Neural crest cell (in vitro differentiated cells): ENCODE data around the gene HNRNPM. TPM values are rescaled to one million over a fixed set of nuclear protein-coding genes. Genes with fewer than 3 reads are reported as not detected.

Experiments used
- DNase-seq: peaks from one replicate; pipeline ENCODE4 v3.0.0; 2021; ENCODE audit warnings: low read depth, mixed read lengths, low spot score
- H3K27ac Mint-ChIP-seq: one replicate; pipeline ENCODE4 v1.8.0; 2021; ENCODE audit warnings: mild to moderate bottlenecking, mixed read lengths; ENCODE audit not compliant: unreplicated experiment
- H3K27me3 Mint-ChIP-seq: 2 replicates; pipeline ENCODE4 v1.8.0; 2021; ENCODE audit warnings: low read depth, mild to moderate bottlenecking, mixed read lengths
- H3K36me3 Mint-ChIP-seq: 2 replicates; pipeline ENCODE4 v1.8.0; 2021; ENCODE audit warnings: low read depth, mild to moderate bottlenecking, mixed read lengths
- H3K4me1 Mint-ChIP-seq: 2 replicates; pipeline ENCODE4 v1.8.0; 2021; ENCODE audit warnings: mixed read lengths
- H3K4me3 Mint-ChIP-seq: one replicate; pipeline ENCODE4 v1.8.0; 2021; ENCODE audit warnings: mild to moderate bottlenecking, mixed read lengths
- H3K9me3 Mint-ChIP-seq: 2 replicates; pipeline ENCODE4 v1.8.0; 2021; ENCODE audit warnings: mixed read lengths
- long read RNA-seq: library from polyadenylated mRNA; unstranded; transcript quantifications from one replicate; pipeline ENCODE4 v2.0.0, GENCODE V29; 2020
- total RNA-seq: library from RNA; stranded (reverse); gene quantifications from 2 replicates; pipeline ENCODE4 v1.2.1, GENCODE V29; 2021
- TF ChIP-seq, protein P1 (sequence below): fragments of 200-600 bp; sonication (generic); conservative IDR thresholded peaks from 2 replicates; pipeline ENCODE4 v1.5.0; 2021; ENCODE audit warnings: antibody characterized with exemption, mild to moderate bottlenecking

HNRNPM gene, protein sequence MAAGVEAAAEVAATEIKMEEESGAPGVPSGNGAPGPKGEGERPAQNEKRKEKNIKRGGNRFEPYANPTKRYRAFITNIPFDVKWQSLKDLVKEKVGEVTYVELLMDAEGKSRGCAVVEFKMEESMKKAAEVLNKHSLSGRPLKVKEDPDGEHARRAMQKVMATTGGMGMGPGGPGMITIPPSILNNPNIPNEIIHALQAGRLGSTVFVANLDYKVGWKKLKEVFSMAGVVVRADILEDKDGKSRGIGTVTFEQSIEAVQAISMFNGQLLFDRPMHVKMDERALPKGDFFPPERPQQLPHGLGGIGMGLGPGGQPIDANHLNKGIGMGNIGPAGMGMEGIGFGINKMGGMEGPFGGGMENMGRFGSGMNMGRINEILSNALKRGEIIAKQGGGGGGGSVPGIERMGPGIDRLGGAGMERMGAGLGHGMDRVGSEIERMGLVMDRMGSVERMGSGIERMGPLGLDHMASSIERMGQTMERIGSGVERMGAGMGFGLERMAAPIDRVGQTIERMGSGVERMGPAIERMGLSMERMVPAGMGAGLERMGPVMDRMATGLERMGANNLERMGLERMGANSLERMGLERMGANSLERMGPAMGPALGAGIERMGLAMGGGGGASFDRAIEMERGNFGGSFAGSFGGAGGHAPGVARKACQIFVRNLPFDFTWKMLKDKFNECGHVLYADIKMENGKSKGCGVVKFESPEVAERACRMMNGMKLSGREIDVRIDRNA
- total RNA-seq = 493 and 498 TPM in 2 replicates
- long read RNA-seq, partial matches to known transcripts = 83 of 520 reads
- long read RNA-seq, other reads (novel, unspliced or antisense) = 434 of 520 reads

DNA sequence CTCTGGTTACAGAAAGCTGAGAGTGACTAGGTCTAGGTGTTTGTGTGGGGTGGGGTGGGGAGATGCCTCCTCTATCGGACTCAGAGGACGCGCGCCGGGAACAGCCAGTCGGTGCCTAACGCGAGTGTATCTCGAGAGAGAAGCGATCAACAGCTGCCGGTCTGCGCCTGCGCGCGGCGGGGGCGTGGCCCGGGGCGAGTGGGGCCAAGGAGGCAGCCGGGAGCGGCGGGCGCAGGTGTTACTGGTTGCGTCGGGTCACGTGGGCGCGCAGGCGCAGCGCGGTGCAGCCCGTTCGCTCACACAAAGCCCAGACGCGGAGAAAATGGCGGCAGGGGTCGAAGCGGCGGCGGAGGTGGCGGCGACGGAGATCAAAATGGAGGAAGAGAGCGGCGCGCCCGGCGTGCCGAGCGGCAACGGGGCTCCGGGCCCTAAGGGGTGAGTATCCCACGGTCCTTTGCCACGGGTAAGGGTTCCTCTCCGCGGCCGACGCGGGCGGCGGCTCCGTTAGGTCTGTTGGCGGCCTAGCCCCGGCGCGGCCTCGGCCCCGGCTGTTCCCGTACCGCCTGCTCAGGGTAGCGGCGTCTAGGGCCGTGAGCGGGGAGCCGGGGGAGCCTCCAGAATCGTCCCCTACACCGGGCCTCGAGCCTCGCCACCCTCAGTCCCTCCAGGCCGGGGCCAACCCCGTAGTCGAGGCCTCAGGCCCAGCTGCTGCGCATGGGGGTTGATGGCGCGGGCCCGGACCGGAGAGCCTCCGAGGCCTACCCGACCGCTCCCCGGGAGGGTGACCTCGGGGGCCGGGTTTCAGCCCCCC lies at the start of gene HNRNPM:
HNRNPM (plus strand) TSS at position 299 of the 811 bp plus-strand sequence; CDS start at position 323, 24 bp downstream.
- peak; percentile 100 for DNase-seq
- Mint-ChIP-seq H3K4me1 (peaks cover 45% of the 10 kb centered on the region), H3K9me3 (no peaks in the 10 kb centered on the region), H3K27ac (peak within 1 kb of the TSS; percentile 100), H3K4me3 (peak within 1 kb of the TSS; percentile 96), H3K36me3 (peaks cover 11% of the 10 kb centered on the region), H3K27me3 (no peaks in the 10 kb centered on the region)
- TF ChIP-seq, protein P1, sequence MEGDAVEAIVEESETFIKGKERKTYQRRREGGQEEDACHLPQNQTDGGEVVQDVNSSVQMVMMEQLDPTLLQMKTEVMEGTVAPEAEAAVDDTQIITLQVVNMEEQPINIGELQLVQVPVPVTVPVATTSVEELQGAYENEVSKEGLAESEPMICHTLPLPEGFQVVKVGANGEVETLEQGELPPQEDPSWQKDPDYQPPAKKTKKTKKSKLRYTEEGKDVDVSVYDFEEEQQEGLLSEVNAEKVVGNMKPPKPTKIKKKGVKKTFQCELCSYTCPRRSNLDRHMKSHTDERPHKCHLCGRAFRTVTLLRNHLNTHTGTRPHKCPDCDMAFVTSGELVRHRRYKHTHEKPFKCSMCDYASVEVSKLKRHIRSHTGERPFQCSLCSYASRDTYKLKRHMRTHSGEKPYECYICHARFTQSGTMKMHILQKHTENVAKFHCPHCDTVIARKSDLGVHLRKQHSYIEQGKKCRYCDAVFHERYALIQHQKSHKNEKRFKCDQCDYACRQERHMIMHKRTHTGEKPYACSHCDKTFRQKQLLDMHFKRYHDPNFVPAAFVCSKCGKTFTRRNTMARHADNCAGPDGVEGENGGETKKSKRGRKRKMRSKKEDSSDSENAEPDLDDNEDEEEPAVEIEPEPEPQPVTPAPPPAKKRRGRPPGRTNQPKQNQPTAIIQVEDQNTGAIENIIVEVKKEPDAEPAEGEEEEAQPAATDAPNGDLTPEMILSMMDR = no peak

DNA sequence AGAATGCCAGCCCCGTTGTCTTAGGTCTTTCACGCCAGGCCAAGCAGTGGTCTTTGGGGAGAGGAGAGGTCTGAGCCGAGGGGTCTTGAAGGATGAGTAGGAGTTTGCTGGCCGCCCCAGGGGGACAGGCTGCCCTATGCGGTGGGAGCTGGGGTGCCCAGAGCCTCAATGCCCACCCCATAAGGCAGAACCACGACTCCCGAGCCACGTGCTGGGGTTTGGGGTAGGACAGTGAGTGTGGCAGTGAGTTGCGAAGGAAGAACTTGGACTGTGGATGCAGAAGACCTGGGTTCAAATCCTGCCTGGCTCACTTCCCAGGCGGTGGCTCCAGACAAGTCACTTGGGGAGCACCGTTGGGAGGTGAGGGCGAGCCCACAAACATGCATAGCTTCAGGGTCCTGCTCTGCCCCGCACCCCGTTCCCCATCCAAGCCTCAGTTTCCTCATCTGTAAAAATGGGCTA lies 49.1 kb upstream of the HNRNPM start:
- TF ChIP-seq, protein P1 = no peak
- Mint-ChIP-seq H3K4me1 (peaks cover 27% of the 10 kb centered on the region), H3K9me3 (no peaks in the 10 kb centered on the region), H3K27me3 (no peaks in the 10 kb centered on the region), H3K4me3 (peak overlapping the region; percentile 31), H3K27ac (no peak overlapping the region), H3K36me3 (no peaks in the 10 kb centered on the region)
- no peak for DNase-seq

DNA sequence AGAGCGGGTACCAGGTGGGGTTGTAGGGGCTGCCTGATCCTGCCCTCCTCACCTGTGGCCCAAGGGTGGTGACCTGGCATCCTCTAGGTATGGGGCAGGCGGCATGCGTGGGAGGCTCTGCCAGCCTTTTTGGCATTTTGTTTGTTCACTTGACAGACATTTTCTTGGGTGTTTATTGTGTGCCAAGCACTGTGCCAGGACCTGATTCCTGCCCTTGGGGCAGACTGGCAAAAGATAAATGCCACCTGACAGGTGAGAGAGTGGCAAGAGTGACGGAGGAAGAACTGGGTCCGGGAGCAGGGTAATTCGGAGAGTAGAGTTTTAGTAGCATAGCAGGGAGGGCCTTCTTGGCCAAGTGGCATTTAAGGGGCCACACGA lies 48.6 kb upstream of the HNRNPM start:
- Mint-ChIP-seq H3K9me3 (no peaks in the 10 kb centered on the region), H3K4me3 (no peak overlapping the region), H3K36me3 (no peaks in the 10 kb centered on the region), H3K4me1 (peaks cover 23% of the 10 kb centered on the region), H3K27me3 (no peaks in the 10 kb centered on the region), H3K27ac (no peak overlapping the region)
- TF ChIP-seq, protein P1 = no peak
- no peak for DNase-seq

DNA sequence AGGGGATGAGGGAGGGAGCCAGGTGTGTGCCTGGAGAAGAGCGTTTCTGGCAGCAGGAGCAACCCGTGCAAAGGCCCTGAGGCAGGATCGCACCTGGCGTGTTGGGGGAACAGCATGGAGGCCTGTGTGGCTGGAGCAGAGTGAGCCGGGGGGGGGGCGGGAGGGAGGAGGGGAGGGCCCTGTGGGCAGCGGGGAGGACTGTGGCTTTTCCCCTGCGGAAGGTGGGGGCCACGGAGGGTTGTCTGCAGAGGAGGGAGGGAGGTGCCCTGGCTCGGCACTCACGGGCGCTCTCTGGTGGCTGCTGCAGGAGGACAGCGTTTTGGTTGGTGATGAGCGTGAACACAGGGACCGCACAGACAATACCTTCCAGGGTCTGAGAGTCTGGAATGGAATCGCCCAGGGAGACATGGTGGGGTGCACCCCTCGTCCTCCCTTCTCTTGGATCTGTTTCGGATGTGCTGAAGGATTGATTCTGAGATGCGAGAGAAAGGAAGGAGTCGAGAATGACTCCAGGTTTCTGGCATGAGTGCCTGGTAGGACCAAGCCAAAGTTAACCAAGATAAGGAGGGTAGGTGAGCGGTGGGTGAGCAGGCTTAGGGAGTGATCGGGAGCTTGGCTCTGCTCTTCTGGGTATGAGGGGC lies 48.1 kb upstream of the HNRNPM start:
- no peaks in the 10 kb centered on the region for H3K9me3 Mint-ChIP-seq
- no peak overlapping the region for H3K27ac Mint-ChIP-seq
- TF ChIP-seq, protein P1 = peak; percentile 66
- H3K4me1 Mint-ChIP-seq = peaks cover 21% of the 10 kb centered on the region
- H3K27me3 Mint-ChIP-seq = no peaks in the 10 kb centered on the region
- no peaks in the 10 kb centered on the region for H3K36me3 Mint-ChIP-seq
- peak; percentile 64 for DNase-seq
- H3K4me3 Mint-ChIP-seq = peak overlapping the region; percentile 11

DNA sequence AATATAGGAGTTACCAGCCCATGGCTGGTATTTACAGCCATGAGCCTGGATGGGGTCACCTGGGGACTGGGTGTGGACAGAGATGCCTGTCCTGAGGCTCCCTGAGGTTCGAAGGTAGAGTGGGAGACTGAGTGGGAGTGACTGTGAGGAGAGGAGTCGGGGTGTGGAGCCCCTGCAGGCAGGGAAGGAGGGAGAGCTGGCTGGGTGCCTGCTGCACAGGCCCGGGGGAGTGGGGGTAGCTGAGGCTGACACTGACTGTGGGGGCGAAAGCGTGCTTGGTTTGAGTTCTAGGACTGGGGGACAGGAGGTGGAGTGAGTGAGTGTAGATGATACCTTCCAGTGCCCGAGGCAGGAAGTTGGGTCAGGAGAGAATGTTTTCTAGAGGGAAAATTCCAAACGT lies 47.5 kb upstream of the HNRNPM start:
- Mint-ChIP-seq H3K9me3 (no peaks in the 10 kb centered on the region), H3K27ac (peak overlapping the region; percentile 89), H3K4me3 (peak overlapping the region; percentile 11)

More for the DNA sequence above, 47.5 kb upstream of the HNRNPM start:
- Mint-ChIP-seq H3K36me3 (no peaks in the 10 kb centered on the region), H3K4me1 (peaks cover 15% of the 10 kb centered on the region), H3K27me3 (no peaks in the 10 kb centered on the region)
- DNase-seq = no peak
- TF ChIP-seq, protein P1 = no peak
